ENCODE data around the gene AADACL4. TPM values are rescaled to one million over a fixed set of nuclear protein-coding genes. Genes with fewer than 3 reads are reported as not detected.
"Not testable (repeated sequence)": the region's sequence is repeated elsewhere in the genome, so short reads cannot be mapped to it uniquely, and the experiment has no call there.

AADACL4 gene
- total and polyA plus RNA-seq, 2 donors (not counting 1 experiment from before 2014, with no cell fraction given): not detected

DNA sequence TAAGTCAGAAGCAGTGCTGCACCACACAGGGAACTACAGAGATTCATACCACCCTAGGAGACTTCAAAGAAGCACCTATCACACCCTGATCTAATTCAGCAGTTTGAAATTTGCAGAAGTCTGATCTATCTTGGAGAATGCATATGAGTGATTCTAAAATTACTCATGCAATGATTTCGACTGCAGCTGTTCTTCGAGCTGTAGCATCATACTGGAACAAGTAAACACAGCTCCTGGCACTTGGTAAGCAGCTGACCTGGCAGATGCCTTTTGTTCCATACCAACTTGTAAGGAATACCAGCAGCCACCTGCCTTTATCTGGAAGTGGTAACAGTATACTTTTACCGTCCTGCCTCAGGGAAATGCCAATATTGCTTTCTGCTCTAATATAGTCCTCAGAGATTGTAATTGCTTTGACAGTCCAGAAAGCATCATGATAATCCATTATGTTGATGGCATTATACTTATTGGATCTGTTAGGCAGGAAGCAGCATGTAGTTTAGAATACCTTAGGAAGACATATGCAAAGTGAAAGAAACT lies 25.7 kb downstream of the AADACL4 start:
- Histone ChIP-seq H4K20me1 (ENCODE audit: control insufficient read depth, insufficient read depth, low read length, poor library complexity, severe bottlenecking) (no peaks in the 10 kb centered on the region), H3K79me2 (ENCODE audit: control insufficient read depth, insufficient read depth, low read length) (no peaks in the 10 kb centered on the region), H3K27me3 (replicated peaks in 1 of 4; ENCODE audit: control extremely low read depth in 1 of 4, control insufficient read depth in 3 of 4, insufficient read depth in 4 of 4, low read length in 3 of 4) (peaks cover 0 to 3% (median 2%) of the 10 kb centered on the region in 4 experiments), H3K36me3 (replicated peaks in 1 of 2; ENCODE audit: control extremely low read depth in 1 of 2, control insufficient read depth in 1 of 2, extremely low read depth in 1 of 2, insufficient read depth in 2 of 2, low read length in 1 of 2) (no peaks in the 10 kb centered on the region), H3K27ac (ENCODE audit: low read length in 2 of 2) (no peak overlapping the region), H3K4me2 (replicated peaks; ENCODE audit: low read depth, low read length, poor library complexity, severe bottlenecking) (no peak overlapping the region), H3K4me3 (ENCODE audit: control extremely low read depth in 1 of 5, extremely low read depth in 1 of 5, insufficient read depth in 1 of 5, low read depth in 2 of 5, low read length in 4 of 5) (no peak overlapping the region), H3K9ac (ENCODE audit: low read length) (no peak overlapping the region), H3K4me1 (ENCODE audit: control insufficient read depth in 2 of 2, insufficient read depth in 2 of 2, low read length in 2 of 2) (no peaks in the 10 kb centered on the region), H3K9me3 (ENCODE audit: control extremely low read depth in 1 of 3, control insufficient read depth in 2 of 3, insufficient read depth in 1 of 3, low read length in 2 of 3) (peaks cover 2 to 7% (median 4%) of the 10 kb centered on the region in 3 donors), H2AFZ (ENCODE audit: insufficient read depth, low read depth, low read length, poor library complexity, severe bottlenecking) (no peak overlapping the region)
- ChIA-PET POLR2A (no interaction called here), CTCF (interaction anchor here (4.1 kb wide), 1 partner anchor 11 kb away, joined by 26 read pairs; no protein-coding TSS in a partner anchor)
- Mint-ChIP-seq H3K27me3 (peaks cover 27% of the 10 kb centered on the region), H3K27ac (no peak overlapping the region), H3K9me3 (ENCODE audit: insufficient read depth) (peaks cover 5% of the 10 kb centered on the region), H3K4me3 (no peak overlapping the region), H3K4me1 (no peaks in the 10 kb centered on the region)
- WGBS (ENCODE audit: insufficient coverage): 90% methylated on average over 3 of the region's 3 CpGs
- DNase-seq (no peak), ATAC-seq (ENCODE audit: low read depth) (no peak)
- intact Hi-C loops (cut with micrococcal nuclease): no loop called here
- TF ChIP-seq, protein P1, sequence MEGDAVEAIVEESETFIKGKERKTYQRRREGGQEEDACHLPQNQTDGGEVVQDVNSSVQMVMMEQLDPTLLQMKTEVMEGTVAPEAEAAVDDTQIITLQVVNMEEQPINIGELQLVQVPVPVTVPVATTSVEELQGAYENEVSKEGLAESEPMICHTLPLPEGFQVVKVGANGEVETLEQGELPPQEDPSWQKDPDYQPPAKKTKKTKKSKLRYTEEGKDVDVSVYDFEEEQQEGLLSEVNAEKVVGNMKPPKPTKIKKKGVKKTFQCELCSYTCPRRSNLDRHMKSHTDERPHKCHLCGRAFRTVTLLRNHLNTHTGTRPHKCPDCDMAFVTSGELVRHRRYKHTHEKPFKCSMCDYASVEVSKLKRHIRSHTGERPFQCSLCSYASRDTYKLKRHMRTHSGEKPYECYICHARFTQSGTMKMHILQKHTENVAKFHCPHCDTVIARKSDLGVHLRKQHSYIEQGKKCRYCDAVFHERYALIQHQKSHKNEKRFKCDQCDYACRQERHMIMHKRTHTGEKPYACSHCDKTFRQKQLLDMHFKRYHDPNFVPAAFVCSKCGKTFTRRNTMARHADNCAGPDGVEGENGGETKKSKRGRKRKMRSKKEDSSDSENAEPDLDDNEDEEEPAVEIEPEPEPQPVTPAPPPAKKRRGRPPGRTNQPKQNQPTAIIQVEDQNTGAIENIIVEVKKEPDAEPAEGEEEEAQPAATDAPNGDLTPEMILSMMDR (IDR thresholded peaks at IDR 0.05): no peak
- no peak for TF ChIP-seq EZH2 (IDR thresholded peaks at IDR 0.05; ENCODE audit: borderline replicate concordance, insufficient read depth, low read depth, low read length, poor library complexity, severe bottlenecking)

DNA sequence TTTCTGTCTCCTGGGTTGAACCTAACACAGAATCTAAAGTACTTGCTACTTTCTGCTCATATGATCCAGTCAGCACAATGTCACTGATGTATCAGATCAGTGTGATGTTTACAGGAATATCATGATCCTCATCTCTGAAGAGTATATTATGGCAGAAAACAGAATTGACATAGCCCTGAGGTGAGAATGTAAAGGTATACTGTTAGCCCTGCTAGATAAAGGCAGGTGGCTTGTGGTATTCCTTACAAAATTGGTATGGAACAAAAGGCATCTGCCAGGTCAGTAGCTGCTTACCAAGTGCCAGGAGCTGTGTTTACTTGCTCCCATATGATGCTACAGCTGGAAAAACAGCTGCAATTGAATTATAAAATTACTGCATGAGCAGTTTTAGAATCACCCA lies 30.5 kb downstream of the AADACL4 start:
- no peak overlapping the region for H3K4me3 Mint-ChIP-seq
- Histone ChIP-seq H3K9me3 (ENCODE audit: control extremely low read depth in 1 of 3, control insufficient read depth in 2 of 3, insufficient read depth in 1 of 3, low read length in 2 of 3) (peaks cover 0 to 5% (median 0%) of the 10 kb centered on the region in 3 donors), H3K27ac (ENCODE audit: low read length in 2 of 2) (no peak overlapping the region), H3K79me2 (ENCODE audit: control insufficient read depth, insufficient read depth, low read length) (no peaks in the 10 kb centered on the region), H3K27me3 (replicated peaks in 1 of 4; ENCODE audit: control extremely low read depth in 1 of 4, control insufficient read depth in 3 of 4, insufficient read depth in 4 of 4, low read length in 3 of 4) (peaks cover 0 to 3% (median 2%) of the 10 kb centered on the region in 4 experiments), H4K20me1 (ENCODE audit: control insufficient read depth, insufficient read depth, low read length, poor library complexity, severe bottlenecking) (no peaks in the 10 kb centered on the region), H2AFZ (ENCODE audit: insufficient read depth, low read depth, low read length, poor library complexity, severe bottlenecking) (no peak overlapping the region), H3K9ac (ENCODE audit: low read length) (no peak overlapping the region), H3K4me3 (ENCODE audit: control extremely low read depth in 1 of 5, extremely low read depth in 1 of 5, insufficient read depth in 1 of 5, low read depth in 2 of 5, low read length in 4 of 5) (no peak overlapping the region), H3K4me2 (replicated peaks; ENCODE audit: low read depth, low read length, poor library complexity, severe bottlenecking) (no peak overlapping the region), H3K4me1 (ENCODE audit: control insufficient read depth in 2 of 2, insufficient read depth in 2 of 2, low read length in 2 of 2) (no peaks in the 10 kb centered on the region), H3K36me3 (replicated peaks in 1 of 2; ENCODE audit: control extremely low read depth in 1 of 2, control insufficient read depth in 1 of 2, extremely low read depth in 1 of 2, insufficient read depth in 2 of 2, low read length in 1 of 2) (no peaks in the 10 kb centered on the region)
- DNase-seq (no peak), ATAC-seq (ENCODE audit: low read depth) (no peak)
- peaks cover 54% of the 10 kb centered on the region for H3K27me3 Mint-ChIP-seq
- no peak overlapping the region for H3K27ac Mint-ChIP-seq
- intact Hi-C loops (cut with micrococcal nuclease): no loop called here
- CTCF ChIA-PET: no interaction called here
- POLR2A ChIA-PET: no interaction called here
- H3K9me3 Mint-ChIP-seq (ENCODE audit: insufficient read depth): no peaks in the 10 kb centered on the region
- no peak for TF ChIP-seq EZH2 (IDR thresholded peaks at IDR 0.05; ENCODE audit: borderline replicate concordance, insufficient read depth, low read depth, low read length, poor library complexity, severe bottlenecking)
- TF ChIP-seq, protein P1 (IDR thresholded peaks at IDR 0.05): no peak
- no peaks in the 10 kb centered on the region for H3K4me1 Mint-ChIP-seq

DNA sequence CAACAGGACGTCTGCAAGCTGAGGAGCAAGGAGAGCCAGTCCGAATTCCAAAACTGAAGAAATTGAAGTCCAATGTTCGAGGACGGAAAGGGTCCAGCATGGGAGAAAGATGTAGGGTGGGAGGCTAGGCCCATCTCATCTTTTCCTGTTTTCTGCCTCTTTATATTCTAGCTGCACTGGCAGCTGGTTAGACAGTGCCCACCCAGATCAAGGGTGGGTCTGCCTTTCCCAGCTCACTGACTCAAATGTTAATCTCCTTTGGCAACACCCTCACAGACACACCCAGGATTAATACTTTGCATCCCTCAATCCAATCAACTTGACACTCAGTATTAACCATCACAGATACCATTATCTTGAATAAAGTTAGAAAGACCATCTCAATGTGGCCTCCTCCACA lies 32.2 kb downstream of the AADACL4 start:
- H3K4me3 Mint-ChIP-seq; H3K4me2 ChIP-seq (replicated peaks; ENCODE audit: low read depth, low read length, poor library complexity, severe bottlenecking); DNase-seq; ATAC-seq (ENCODE audit: low read depth); POLR2A ChIA-PET; H3K4me1 Mint-ChIP-seq; H3K4me3 ChIP-seq (ENCODE audit: control extremely low read depth in 1 of 5, extremely low read depth in 1 of 5, insufficient read depth in 1 of 5, low read depth in 2 of 5, low read length in 4 of 5); intact Hi-C loops (cut with micrococcal nuclease); H3K9me3 Mint-ChIP-seq (ENCODE audit: insufficient read depth); H2AFZ ChIP-seq (ENCODE audit: insufficient read depth, low read depth, low read length, poor library complexity, severe bottlenecking); H3K27ac Mint-ChIP-seq; H3K4me1 ChIP-seq (ENCODE audit: control insufficient read depth in 2 of 2, insufficient read depth in 2 of 2, low read length in 2 of 2); H3K36me3 ChIP-seq (replicated peaks in 1 of 2; ENCODE audit: control extremely low read depth in 1 of 2, control insufficient read depth in 1 of 2, extremely low read depth in 1 of 2, insufficient read depth in 2 of 2, low read length in 1 of 2); H3K79me2 ChIP-seq (ENCODE audit: control insufficient read depth, insufficient read depth, low read length); H3K9me3 ChIP-seq (ENCODE audit: control extremely low read depth in 1 of 3, control insufficient read depth in 2 of 3, insufficient read depth in 1 of 3, low read length in 2 of 3); H3K9ac ChIP-seq (ENCODE audit: low read length); H4K20me1 ChIP-seq (ENCODE audit: control insufficient read depth, insufficient read depth, low read length, poor library complexity, severe bottlenecking); H3K27me3 ChIP-seq (replicated peaks in 1 of 4; ENCODE audit: control extremely low read depth in 1 of 4, control insufficient read depth in 3 of 4, insufficient read depth in 4 of 4, low read length in 3 of 4); H3K27ac ChIP-seq (ENCODE audit: low read length in 2 of 2); CTCF ChIA-PET: not testable (repeated sequence)
- H3K27me3 Mint-ChIP-seq: peaks cover 53% of the 10 kb centered on the region
- 92% methylated on average over 4 of the region's 4 CpGs for WGBS (ENCODE audit: insufficient coverage)

All from B cell (primary cell).